DMS53 (cell line): ENCODE measurements around the gene ETFA.
A peak's percentile ranks its signal among the peaks of the same experiment; 100 is the strongest.

Experiments
- DNase-seq: peaks from one replicate; lab custom pipeline; 2025; lab: John Stamatoyannopoulos, UW

The ETFA gene

GRCh38 chr15:76215634-76216033, 95.6 kb downstream of the ETFA start:
- no peak for DNase-seq

- no peak for DNase-seq
These were observed 101.3 kb downstream of the ETFA start for GRCh38 chr15:76209942-76210341.

GRCh38 chr15:76209523-76209922, 101.7 kb downstream of the ETFA start:
- DNase-seq: no peak

GRCh38 chr15:76208786-76209424, 102.4 kb downstream of the ETFA start:
- DNase-seq: peak; percentile 19

GRCh38 chr15:76208084-76208785, 103.0 kb downstream of the ETFA start:
- DNase-seq: no peak

GRCh38 chr15:76206325-76206976, 104.8 kb downstream of the ETFA start:
- DNase-seq: peak; percentile 57

GRCh38 chr15:76204916-76205460, 106.3 kb downstream of the ETFA start:
- DNase-seq: no peak

- DNase-seq: no peak
These were observed 107.0 kb downstream of the ETFA start for GRCh38 chr15:76204109-76204845.

GRCh38 chr15:76203346-76204108, 107.7 kb downstream of the ETFA start:
- no peak for DNase-seq

GRCh38 chr15:76201536-76202255, 109.6 kb downstream of the ETFA start:
- DNase-seq: no peak

- DNase-seq: no peak
These were observed 110.6 kb downstream of the ETFA start for GRCh38 chr15:76200641-76201105.

GRCh38 chr15:76200083-76200465, 111.2 kb downstream of the ETFA start:
- DNase-seq: no peak

GRCh38 chr15:76199106-76200082, 111.9 kb downstream of the ETFA start:
- no peak for DNase-seq

- DNase-seq: no peak
These were observed 112.7 kb downstream of the ETFA start for GRCh38 chr15:76198456-76199105.

GRCh38 chr15:76197703-76198455, 113.4 kb downstream of the ETFA start:
- peak; percentile 8 for DNase-seq

- DNase-seq: peak; percentile 80
These were observed 114.7 kb downstream of the ETFA start for GRCh38 chr15:76196269-76197231.
